HG03097 (cell line): Measurements from ENCODE around the gene GLYATL1.

Experiments
- ATAC-seq: cut with Tn5 transposase; IDR thresholded peaks from one replicate; pipeline ENCODE4 v1.9.1; 2021; ENCODE audit not compliant: unreplicated experiment, low FRiP score

The GLYATL1 gene

GRCh38 chr11:58926251-58926650 lies 13.0 kb upstream of the GLYATL1 start:
- no peak for ATAC-seq

- no peak for ATAC-seq
Measured at GRCh38 chr11:58926695-58927094, 12.6 kb upstream of the GLYATL1 start.

- ATAC-seq = no peak
Measured at GRCh38 chr11:58927393-58928106, 11.7 kb upstream of the GLYATL1 start.

- ATAC-seq = no peak
Measured at GRCh38 chr11:58928107-58928499, 11.2 kb upstream of the GLYATL1 start.

GRCh38 chr11:58928691-58929090 lies 10.6 kb upstream of the GLYATL1 start:
- no peak for ATAC-seq

GRCh38 chr11:58930926-58931325 lies 8.4 kb upstream of the GLYATL1 start:
- ATAC-seq = no peak

- no peak for ATAC-seq
Measured at GRCh38 chr11:58933661-58934060, 5.6 kb upstream of the GLYATL1 start.

- no peak for ATAC-seq
Measured at GRCh38 chr11:58934945-58935513, 4.3 kb upstream of the GLYATL1 start.

- ATAC-seq = no peak
Measured at GRCh38 chr11:58938398-58938797, 890 bp upstream of the GLYATL1 start.

- ATAC-seq = no peak
Measured at GRCh38 chr11:58940028-58940427, 740 bp downstream of the GLYATL1 start.

GRCh38 chr11:58941838-58942237 lies 2.5 kb downstream of the GLYATL1 start:
- ATAC-seq = no peak

- no peak for ATAC-seq
Measured at GRCh38 chr11:58945663-58946062, 6.4 kb downstream of the GLYATL1 start.

- no peak for ATAC-seq
Measured at GRCh38 chr11:58949184-58949583, 9.9 kb downstream of the GLYATL1 start.

- no peak for ATAC-seq
Measured at GRCh38 chr11:58957922-58958321, 18.6 kb downstream of the GLYATL1 start.

- ATAC-seq = no peak
Measured at GRCh38 chr11:58958500-58958899, 19.2 kb downstream of the GLYATL1 start.

- ATAC-seq = no peak
Measured at GRCh38 chr11:58963551-58964104, 24.3 kb downstream of the GLYATL1 start.

- ATAC-seq = no peak
Measured at GRCh38 chr11:58965246-58965985, 26.1 kb downstream of the GLYATL1 start.

- ATAC-seq = no peak
Measured at GRCh38 chr11:58968251-58968711, 29.0 kb downstream of the GLYATL1 start.

- ATAC-seq = no peak
Measured at GRCh38 chr11:58977470-58977869, 38.2 kb downstream of the GLYATL1 start.

- ATAC-seq = no peak
Measured at GRCh38 chr11:58979222-58979621, 39.9 kb downstream of the GLYATL1 start.

- no peak for ATAC-seq
Measured at GRCh38 chr11:58980159-58980843, 41.0 kb downstream of the GLYATL1 start.
